Measurements from ENCODE around the gene FGF14. TPM values are rescaled to one million over a fixed set of nuclear protein-coding genes. Genes with fewer than 3 reads are reported as not detected.

FGF14 gene
- total and polyA plus RNA-seq, 2 donors (not counting 1 experiment from before 2014, with no cell fraction given), result under 0.01 TPM; not detected in 1

Small RNAs within 50 kb of the gene (small RNA-seq; reads per million reads assigned to genes)
- not detected for gene MIR2681 (ENCODE audit: insufficient read length, low read depth, low replicate concordance)
- gene MIR4705 (ENCODE audit: insufficient read length, low read depth, low replicate concordance), result not detected
- gene RNU1-24P (ENCODE audit: insufficient read length, low read depth, low replicate concordance), result not detected
- not detected for gene RNY1P2 (ENCODE audit: insufficient read length, low read depth, low replicate concordance)
- not detected for gene RPL39P29 (ENCODE audit: insufficient read length, low read depth, low replicate concordance)

Other genes starting within 250 kb of the FGF14 start
- 51.1 and 56.6 TPM in 2 replicates for gene TPP2, start 194.9 kb upstream of the FGF14 start, total RNA-seq
- gene TPP2, start 194.9 kb upstream of the FGF14 start, polyA plus RNA-seq, result 22.1 and 34.2 TPM in 2 replicates

Data from B cell (primary cell).